ENCODE data around the gene ASB10.

ASB10 gene

DNA sequence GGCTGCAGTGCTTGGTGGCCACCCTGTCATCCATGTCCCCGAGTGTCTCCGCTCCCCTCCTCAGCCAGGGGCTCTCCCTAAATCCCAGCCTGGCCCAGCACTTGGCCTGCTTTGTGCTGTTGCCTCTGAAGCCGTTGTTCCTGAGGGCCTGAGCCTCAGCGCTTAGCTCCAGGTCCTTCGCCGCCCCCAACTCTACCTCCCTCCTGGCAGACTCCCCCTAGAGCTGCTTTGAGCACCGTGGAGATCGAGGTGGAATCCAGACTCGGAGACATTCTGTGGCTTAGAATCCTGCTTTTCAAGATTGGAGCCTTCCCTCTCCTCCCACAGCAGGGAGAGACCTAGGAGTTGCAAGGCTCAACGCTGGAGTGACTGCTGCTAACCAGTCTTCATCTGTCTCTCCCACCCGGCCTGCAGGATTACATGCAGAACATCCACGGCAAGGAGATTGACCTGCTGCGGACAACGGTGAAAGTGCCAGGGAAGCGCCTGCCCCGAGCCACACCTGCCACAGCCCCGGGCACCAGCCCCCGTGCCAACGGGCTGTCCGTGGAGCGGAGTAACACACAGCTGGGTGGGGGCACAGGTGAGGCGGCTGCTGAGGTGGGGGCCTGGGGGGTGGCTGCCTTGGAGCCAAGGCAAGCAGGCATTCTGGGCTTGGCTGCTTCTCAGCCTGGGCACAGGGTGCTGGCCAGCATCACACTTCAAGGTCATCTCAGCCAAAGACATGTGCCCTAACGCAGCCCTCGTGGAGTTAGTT, 52.9 kb downstream of the ASB10 start:
- TF ChIP-seq, protein P1, sequence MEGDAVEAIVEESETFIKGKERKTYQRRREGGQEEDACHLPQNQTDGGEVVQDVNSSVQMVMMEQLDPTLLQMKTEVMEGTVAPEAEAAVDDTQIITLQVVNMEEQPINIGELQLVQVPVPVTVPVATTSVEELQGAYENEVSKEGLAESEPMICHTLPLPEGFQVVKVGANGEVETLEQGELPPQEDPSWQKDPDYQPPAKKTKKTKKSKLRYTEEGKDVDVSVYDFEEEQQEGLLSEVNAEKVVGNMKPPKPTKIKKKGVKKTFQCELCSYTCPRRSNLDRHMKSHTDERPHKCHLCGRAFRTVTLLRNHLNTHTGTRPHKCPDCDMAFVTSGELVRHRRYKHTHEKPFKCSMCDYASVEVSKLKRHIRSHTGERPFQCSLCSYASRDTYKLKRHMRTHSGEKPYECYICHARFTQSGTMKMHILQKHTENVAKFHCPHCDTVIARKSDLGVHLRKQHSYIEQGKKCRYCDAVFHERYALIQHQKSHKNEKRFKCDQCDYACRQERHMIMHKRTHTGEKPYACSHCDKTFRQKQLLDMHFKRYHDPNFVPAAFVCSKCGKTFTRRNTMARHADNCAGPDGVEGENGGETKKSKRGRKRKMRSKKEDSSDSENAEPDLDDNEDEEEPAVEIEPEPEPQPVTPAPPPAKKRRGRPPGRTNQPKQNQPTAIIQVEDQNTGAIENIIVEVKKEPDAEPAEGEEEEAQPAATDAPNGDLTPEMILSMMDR (IDR thresholded peaks at IDR 0.05; ENCODE audit: low read depth, low read length, missing control alignments), result no peak
- no peak overlapping the region for H3K4me3 ChIP-seq (ENCODE audit: low read depth, low read length)
- no peak for DNase-seq (ENCODE audit: low read depth)

DNA sequence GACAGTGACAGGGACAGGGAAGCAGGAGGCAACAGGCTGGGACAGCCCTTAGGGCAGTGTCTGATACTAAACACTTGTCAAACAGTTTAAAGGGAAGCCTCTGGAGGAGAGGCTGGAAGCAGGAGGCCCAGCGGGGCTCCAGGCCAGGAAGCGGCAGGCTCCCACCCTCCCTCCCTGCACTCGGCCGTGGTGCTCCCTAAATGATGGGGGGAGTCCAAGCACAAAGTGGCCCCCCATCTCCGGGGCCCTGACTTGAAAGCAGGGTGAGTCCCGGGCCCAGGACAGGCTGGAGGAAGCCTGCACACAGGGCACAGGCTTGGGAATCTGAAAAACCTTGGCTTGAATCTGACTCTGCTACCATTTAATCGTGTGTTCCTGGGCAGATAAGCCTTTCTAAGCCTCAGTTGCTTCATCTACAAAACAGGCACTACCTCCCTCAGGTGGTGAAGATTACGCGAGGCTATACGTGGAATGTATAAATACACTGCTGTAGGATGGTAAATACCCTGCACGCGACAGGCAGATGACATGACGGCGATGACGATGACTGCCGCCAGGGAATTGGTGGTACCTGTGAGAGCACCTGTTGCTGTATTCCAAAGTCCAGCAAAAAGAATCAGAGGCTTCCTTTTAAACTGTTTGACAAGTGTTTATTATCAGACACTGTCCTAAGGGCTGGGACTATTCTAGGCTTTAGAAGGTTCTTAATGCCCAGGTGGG, 53.6 kb downstream of the ASB10 start:
- no peak for DNase-seq (ENCODE audit: low read depth)
- no peak overlapping the region for H3K4me3 ChIP-seq (ENCODE audit: low read depth, low read length)
- TF ChIP-seq, protein P1 (IDR thresholded peaks at IDR 0.05; ENCODE audit: low read depth, low read length, missing control alignments), result no peak

DNA sequence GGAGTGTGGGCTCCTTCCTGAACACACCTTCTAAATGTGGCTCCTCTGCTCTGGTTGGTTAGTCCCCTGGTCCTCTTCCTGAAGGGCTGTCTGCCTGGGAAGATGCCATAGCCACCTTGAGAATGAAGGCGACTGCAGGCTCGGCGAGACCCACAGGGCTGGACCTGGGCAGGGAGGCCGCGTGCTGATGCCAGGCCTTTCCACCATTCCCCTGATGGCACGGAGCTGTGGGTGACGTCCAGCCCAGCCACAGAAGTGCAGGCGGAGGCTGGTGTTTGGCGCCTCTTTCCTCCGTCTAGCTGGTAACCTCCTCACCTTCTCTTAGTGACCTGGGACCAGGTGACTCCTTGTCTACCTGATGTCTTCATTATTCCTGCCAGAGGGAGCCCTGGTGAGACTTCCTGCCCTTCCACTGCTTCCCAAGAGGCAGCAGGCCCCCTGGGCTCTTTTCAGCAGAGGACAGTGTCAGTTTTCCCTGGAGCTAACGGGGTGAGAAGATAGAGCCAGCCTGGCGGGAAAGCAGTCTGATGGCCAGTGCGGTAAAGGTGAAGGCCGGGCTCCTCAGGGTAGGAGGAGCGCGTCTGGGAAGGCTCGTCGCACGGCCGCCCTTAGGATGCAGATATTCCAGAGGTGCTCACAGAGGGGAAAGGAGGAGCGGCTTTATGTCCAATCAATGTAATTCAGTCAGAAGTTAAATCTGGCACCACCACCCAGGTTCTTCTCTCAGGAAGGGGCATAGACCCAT, 54.4 kb downstream of the ASB10 start:
- H3K4me3 ChIP-seq (ENCODE audit: low read depth, low read length), result no peak overlapping the region
- TF ChIP-seq, protein P1 (IDR thresholded peaks at IDR 0.05; ENCODE audit: low read depth, low read length, missing control alignments), result no peak
- DNase-seq (ENCODE audit: low read depth), result no peak

DNA sequence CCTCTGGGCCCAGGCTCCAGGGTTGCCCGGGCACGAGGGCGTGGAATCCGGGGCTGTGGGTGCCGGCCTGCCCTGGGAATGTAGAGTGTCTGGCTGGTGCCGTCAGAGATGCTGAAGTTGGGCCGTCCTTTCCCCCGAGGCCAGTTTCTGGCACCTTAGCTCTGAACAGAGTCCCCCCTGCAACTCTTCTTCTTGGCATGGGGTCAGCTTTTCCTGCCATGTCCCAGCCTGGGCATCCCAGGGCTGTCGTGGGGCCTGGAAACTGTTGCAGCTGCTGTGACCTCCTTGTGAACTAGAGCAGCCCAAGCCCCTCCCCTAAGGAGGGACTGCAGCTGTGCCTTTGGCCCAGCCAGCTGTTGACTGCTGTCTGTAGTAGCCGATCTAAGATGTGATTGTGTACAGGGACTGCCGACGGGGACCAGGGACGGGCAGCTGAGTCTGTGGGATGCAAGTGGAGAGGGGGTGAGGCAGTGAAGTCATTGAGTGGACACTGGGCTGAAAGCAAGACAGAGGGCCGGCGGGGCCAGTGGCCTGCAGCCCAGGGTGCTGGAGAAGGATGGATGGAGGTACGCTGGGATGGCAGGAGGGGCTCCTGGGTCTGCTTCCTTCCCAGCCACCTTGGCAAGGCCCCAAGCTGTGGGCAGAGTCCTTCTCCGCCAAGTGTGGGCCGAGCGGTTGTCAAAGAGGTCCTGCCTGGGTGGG, 55.3 kb downstream of the ASB10 start:
- DNase-seq (ENCODE audit: low read depth), result no peak
- TF ChIP-seq, protein P1 (IDR thresholded peaks at IDR 0.05; ENCODE audit: low read depth, low read length, missing control alignments), result no peak
- H3K4me3 ChIP-seq (ENCODE audit: low read depth, low read length), result no peak overlapping the region

DNA sequence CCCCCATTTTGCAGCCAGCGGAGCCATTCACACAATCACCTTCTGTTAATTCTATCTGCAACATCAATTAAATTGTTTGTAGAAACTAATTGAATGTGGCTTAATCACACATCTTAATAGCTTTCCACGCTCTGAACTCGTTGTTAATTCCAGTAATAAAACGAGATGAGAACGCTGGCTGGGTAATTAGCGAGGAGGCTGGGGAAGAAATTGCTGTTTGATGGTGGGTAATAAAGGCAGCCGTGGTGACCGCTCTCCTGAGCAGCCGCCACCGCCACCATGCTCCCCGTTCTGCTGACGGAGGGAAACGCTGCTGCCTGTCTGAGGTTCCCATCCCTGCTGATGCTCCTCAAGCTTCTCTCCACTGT, 55.8 kb downstream of the ASB10 start:
- no peak overlapping the region for H3K4me3 ChIP-seq (ENCODE audit: low read depth, low read length)
- DNase-seq (ENCODE audit: low read depth), result no peak
- TF ChIP-seq, protein P1 (IDR thresholded peaks at IDR 0.05; ENCODE audit: low read depth, low read length, missing control alignments), result no peak

DNA sequence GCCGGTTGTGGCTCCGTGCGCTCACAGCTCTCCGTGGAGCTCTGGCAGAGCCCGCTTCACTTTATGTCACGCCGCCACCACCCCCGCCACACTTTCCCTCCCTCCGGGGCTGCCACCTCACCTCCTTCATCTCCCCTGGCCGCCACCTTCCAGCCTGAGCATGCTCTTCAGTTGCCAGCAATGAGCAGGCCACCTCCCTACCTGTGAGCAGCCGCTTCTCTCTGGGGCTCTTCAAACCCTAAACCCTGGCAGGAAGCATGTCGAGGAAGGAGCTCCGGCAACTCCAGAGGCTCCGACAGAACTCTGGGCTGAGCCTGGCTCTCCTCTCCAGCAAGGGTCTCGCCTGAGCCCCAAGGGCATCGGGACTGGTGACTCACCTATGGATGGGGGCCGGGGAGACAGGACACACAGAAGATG, 56.3 kb downstream of the ASB10 start:
- no peak for DNase-seq (ENCODE audit: low read depth)
- no peak overlapping the region for H3K4me3 ChIP-seq (ENCODE audit: low read depth, low read length)
- TF ChIP-seq, protein P1 (IDR thresholded peaks at IDR 0.05; ENCODE audit: low read depth, low read length, missing control alignments), result no peak
